Astrocyte of the spinal cord (primary cell): Measurements from ENCODE around the gene CP.

Source experiments
- DNase-seq: peaks from one replicate; pipeline ENCODE4 v3.0.0; 2011; ENCODE audit warnings: low read depth, low spot score
- H3K4me3 ChIP-seq: 2 replicates; pipeline ENCODE4 v1.5.1; 2011; ENCODE audit warnings: low read depth, mild to moderate bottlenecking, low read length, moderate library complexity
- CTCF ChIP-seq: IDR thresholded peaks from 2 replicates; pipeline ENCODE4 v1.5.1; 2012; ENCODE audit warnings: low read depth, mild to moderate bottlenecking, low read length, inconsistent platforms
- in situ Hi-C: cut with HindIII; loops from 2 replicates; pipeline ENCODE4 v1.10.0; 2017; ENCODE audit warnings: low sequenced_read_pairs

The CP gene

DNA sequence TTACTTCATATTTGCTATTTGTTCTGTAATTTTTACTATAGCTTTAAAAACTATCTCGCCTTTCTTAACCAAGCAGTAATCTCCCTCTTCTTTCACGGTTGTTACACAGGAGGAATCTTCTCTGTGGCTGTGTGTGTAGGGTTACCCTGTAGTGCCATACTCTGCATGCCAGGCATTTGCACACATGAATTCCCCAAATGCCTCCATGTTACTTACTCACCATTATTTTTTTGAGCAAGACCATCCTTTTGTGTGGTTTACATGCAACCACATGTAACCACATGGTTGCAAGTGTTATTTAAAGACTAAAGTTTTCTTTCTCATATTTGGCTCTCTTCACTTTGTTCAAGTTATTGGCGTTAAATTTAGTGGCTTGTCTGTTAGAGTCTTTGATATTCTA, 46.7 kb downstream of the CP start:
- TF ChIP-seq CTCF: no peak
- H3K4me3 ChIP-seq: no peak overlapping the region
- in situ Hi-C loops: no loop called here
- peak; percentile 26 for DNase-seq

DNA sequence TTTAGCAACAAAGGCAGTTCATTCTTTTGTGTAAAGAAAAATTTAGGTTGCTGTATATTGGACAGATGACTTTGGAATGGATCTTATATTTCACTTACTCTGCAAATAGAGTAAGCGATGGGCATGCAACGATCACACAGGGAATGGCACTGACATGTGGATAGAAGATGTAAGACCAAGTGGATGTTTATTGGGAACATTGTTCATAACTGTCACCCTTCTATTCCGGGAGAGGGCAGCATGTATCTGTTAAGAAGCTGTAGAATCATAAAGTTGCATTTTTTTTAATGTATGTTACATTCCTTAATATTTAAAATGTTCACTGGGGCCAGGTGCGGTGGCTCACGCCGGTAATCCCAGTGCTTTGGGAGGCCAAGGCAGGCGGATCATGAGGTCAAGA, 51.0 kb downstream of the CP start:
- in situ Hi-C loops: no loop called here

GRCh38 chr3:149167898-149168297, 53.7 kb downstream of the CP start:
- no peak for DNase-seq
- in situ Hi-C loops: no loop called here
- H3K4me3 ChIP-seq: no peak overlapping the region
- TF ChIP-seq CTCF: no peak

More for the DNA sequence above, 51.0 kb downstream of the CP start:
- H3K4me3 ChIP-seq: no peak overlapping the region
- no peak for TF ChIP-seq CTCF
- no peak for DNase-seq

GRCh38 chr3:149163066-149163465, 58.6 kb downstream of the CP start:
- in situ Hi-C loops: no loop called here
- H3K4me3 ChIP-seq: no peak overlapping the region
- no peak for DNase-seq
- no peak for TF ChIP-seq CTCF

- in situ Hi-C loops: no loop called here
- no peak for DNase-seq
- no peak for TF ChIP-seq CTCF
- no peak overlapping the region for H3K4me3 ChIP-seq
These were observed 59.6 kb downstream of the CP start for GRCh38 chr3:149162007-149162406.

- TF ChIP-seq CTCF: no peak
- DNase-seq: no peak
- H3K4me3 ChIP-seq: no peak overlapping the region
- in situ Hi-C loops: no loop called here
These were observed 60.8 kb downstream of the CP start for GRCh38 chr3:149160754-149161300.

GRCh38 chr3:149153402-149153801, 68.2 kb downstream of the CP start:
- in situ Hi-C loops: no loop called here
- no peak for TF ChIP-seq CTCF
- H3K4me3 ChIP-seq: no peak overlapping the region
- no peak for DNase-seq
